Esophagus (tissue), 2 donors: ENCODE results near the gene CTSE. TPM values are rescaled to one million over a fixed set of nuclear protein-coding genes. Genes with fewer than 3 reads are reported as not detected.

Experiments used
- polyA plus RNA-seq, 2 donors: library from polyadenylated mRNA; stranded (reverse); fragments of 200-250 nt; gene quantifications; one replicate each; pipeline ENCODE4 v1.2.3, GENCODE V29; 2013
- donor health status: healthy with polysubstance abuse.
- donor health status: Bipolar disorder and iron deficiency.

The CTSE gene
- polyA plus RNA-seq, 2 donors, result 0.09 to 0.53 TPM

Other genes with a start within 250 kb of the CTSE start
- 1 to 10 TPM; 3.3 to 5.0 TPM for gene RAB29, start 248.4 kb downstream of the CTSE start, polyA plus RNA-seq
- 1 to 10 TPM; 2.6 to 5.0 TPM for gene SLC41A1, start 210.7 kb downstream of the CTSE start, polyA plus RNA-seq
- gene PM20D1, start 173.8 kb downstream of the CTSE start, polyA plus RNA-seq, result not detected
- 1 to 10 TPM in 1 of 2 donors, under 1 TPM in 1; 0.96 to 1.5 TPM for gene SLC26A9, start 80.4 kb downstream of the CTSE start, polyA plus RNA-seq
- 10 to 100 TPM; 14.1 to 19.4 TPM for gene RAB7B, start 20.5 kb downstream of the CTSE start, polyA plus RNA-seq
- under 1 TPM; 0.37 to 0.81 TPM for gene RHEX, start 29.3 kb upstream of the CTSE start, polyA plus RNA-seq
- gene AVPR1B, start 93.5 kb upstream of the CTSE start, polyA plus RNA-seq, result not detected
- gene FAM72A, start 178.9 kb upstream of the CTSE start, polyA plus RNA-seq, result 1 to 10 TPM; 2.5 to 3.1 TPM
- gene SRGAP2, start 179.6 kb upstream of the CTSE start, polyA plus RNA-seq, result 1 to 10 TPM; 6.6 to 9.7 TPM